Uterus (tissue), 2 donors: ENCODE results near the gene NAAA.
A peak's percentile ranks its signal among the peaks of the same experiment; 100 is the strongest.

Source experiments
- CTCF ChIP-seq, 4 experiments: fragments of 200-600 bp in 2 of 4; fragments of 450-650 bp in 2 of 4; sonication (generic) in 2 of 4; IDR thresholded peaks; one replicate each; pipeline ENCODE4 v1.5.1; 2016 to 2019; ENCODE audit warnings: antibody characterized with exemption in 4 of 4, mild to moderate bottlenecking in 2 of 4, moderate library complexity in 1 of 4
- POLR2A ChIP-seq, 2 donors: fragments of 450-650 bp; IDR thresholded peaks; one replicate each; pipeline ENCODE4 v1.6.1; 2016; ENCODE audit warnings: antibody characterized with exemption in 2 of 2, mild to moderate bottlenecking in 1 of 2, moderate library complexity in 1 of 2

GRCh38 chr4:75916091-75916661 is 24.6 kb downstream of the NAAA start:
- TF ChIP-seq POLR2A (IDR thresholded peaks at IDR 0.05) (no peak), CTCF (IDR thresholded peaks at IDR 0.05) (peak; percentile 36 to 58 (median 42))
